IMR-90 (cell line): Measurements from ENCODE around the gene ALDH1A1. TPM values are rescaled to one million over a fixed set of nuclear protein-coding genes. Genes with fewer than 3 reads are reported as not detected.

ENCODE experiments used
- ATAC-seq: fragments of 200-7000 bp; cut with Tn5 transposase; 2 replicates; pipeline ENCODE4 v1.9.1; 2020; ENCODE audit warnings: low read depth, mild to moderate bottlenecking, moderate library complexity
- BruUV-seq: library from RNA; stranded (reverse); fragments of 400-500 nt; replicated peaks from 2 replicates; lab custom pipeline; 2021; lab: Mats Ljungman, UMichigan
- CTCF ChIA-PET: fragments of 300-600 bp; formaldehyde crosslinking; extraction: SDS; loops from one replicate; lab custom pipeline; 2021; ENCODE audit warnings: antibody characterized with exemption; lab: Yijun Ruan, JAX
- POLR2A ChIA-PET: fragments of 300-600 bp; sonication (Branson Sonifier 250); formaldehyde crosslinking; loops from one replicate; lab custom pipeline; 2022; ENCODE audit warnings: antibody characterized with exemption; ENCODE audit not compliant: unreplicated experiment; lab: Charles Lee
- DNase-seq: peaks from one replicate; pipeline ENCODE4 v3.0.0; 2013
- H2AFZ ChIP-seq: replicated peaks from 2 replicates; pipeline ENCODE3; 2013; ENCODE audit warnings: low read length, mild to moderate bottlenecking; ENCODE audit not compliant: poor library complexity
- H2AK5ac ChIP-seq: 2 replicates; pipeline ENCODE4 v1.6.1; 2013; ENCODE audit warnings: low read depth, low read length, inconsistent platforms
- H2AK9ac ChIP-seq: replicated peaks from 2 replicates; pipeline ENCODE3; 2013; ENCODE audit warnings: mild to moderate bottlenecking, low read depth, low read length, moderate library complexity; ENCODE audit not compliant: poor library complexity
- H2BK120ac ChIP-seq: 2 replicates; pipeline ENCODE4 v1.6.1; 2013; ENCODE audit warnings: low read depth, low read length, inconsistent platforms
- H2BK15ac ChIP-seq: 3 replicates; pipeline ENCODE4 v1.6.1; 2013; ENCODE audit warnings: low read depth, low read length, inconsistent platforms
- H2BK20ac ChIP-seq: 2 replicates; pipeline ENCODE4 v1.6.1; 2013; ENCODE audit warnings: low read depth, mild to moderate bottlenecking, inconsistent platforms, low read length, moderate library complexity
- H2BK5ac ChIP-seq: 2 replicates; pipeline ENCODE4 v1.6.1; 2013; ENCODE audit warnings: mild to moderate bottlenecking, low read depth, low read length, inconsistent platforms; ENCODE audit not compliant: poor library complexity, severe bottlenecking
- H3K14ac ChIP-seq: replicated peaks from 2 replicates; pipeline ENCODE4 v1.6.1; 2013; ENCODE audit warnings: low read depth, low read length, inconsistent platforms
- H3K18ac ChIP-seq: 2 replicates; pipeline ENCODE4 v1.6.1; 2013; ENCODE audit warnings: low read depth, low read length, control low read depth
- H3K23ac ChIP-seq: 2 replicates; pipeline ENCODE4 v1.6.1; 2013; ENCODE audit warnings: low read depth, low read length, inconsistent platforms
- H3K27ac ChIP-seq: 2 replicates; pipeline ENCODE4 v1.5.1; 2013; ENCODE audit warnings: mild to moderate bottlenecking, control low read depth, low read length; ENCODE audit not compliant: insufficient read depth
- H3K27me3 ChIP-seq: 2 replicates; pipeline ENCODE4 v1.6.1; 2013; ENCODE audit warnings: low read length; ENCODE audit not compliant: control insufficient read depth, insufficient read depth
- H3K36me3 ChIP-seq: 2 replicates; pipeline ENCODE4 v1.6.1; 2013; ENCODE audit warnings: low read length, mixed read lengths; ENCODE audit not compliant: control insufficient read depth, insufficient read depth
- H3K4ac ChIP-seq: 2 replicates; pipeline ENCODE4 v1.6.1; 2013; ENCODE audit warnings: low read depth, low read length, inconsistent platforms
- H3K4me1 ChIP-seq: 2 replicates; pipeline ENCODE4 v1.6.1; 2013; ENCODE audit warnings: low read length, mixed read lengths; ENCODE audit not compliant: control insufficient read depth, insufficient read depth
- H3K4me2 ChIP-seq: 2 replicates; pipeline ENCODE4 v1.6.1; 2013; ENCODE audit warnings: low read depth, mild to moderate bottlenecking, control low read depth, low read length, moderate library complexity
- H3K4me3 ChIP-seq: 2 replicates; pipeline ENCODE4 v1.5.1; 2013; ENCODE audit warnings: low read depth, mild to moderate bottlenecking, control low read depth, low read length, moderate library complexity; ENCODE audit not compliant: insufficient read depth
- H3K56ac ChIP-seq: 2 replicates; pipeline ENCODE4 v1.6.1; 2013; ENCODE audit warnings: low read length, inconsistent platforms; ENCODE audit not compliant: insufficient read depth; ENCODE audit errors: extremely low read depth
- H3K79me1 ChIP-seq, 2 experiments: 2 replicates each; pipeline ENCODE4 v1.6.1; 2013; ENCODE audit warnings: low read length in 2 of 2, inconsistent platforms in 1 of 2, low read depth in 1 of 2
- H3K9ac ChIP-seq: 2 replicates; pipeline ENCODE4 v1.6.1; 2013; ENCODE audit warnings: low read depth, low read length, control low read depth
- H3K9me1 ChIP-seq: 2 replicates; pipeline ENCODE4 v1.6.1; 2013; ENCODE audit warnings: low read length, inconsistent platforms; ENCODE audit not compliant: insufficient read depth
- H3K9me3 ChIP-seq: 2 replicates; pipeline ENCODE4 v1.6.1; 2013; ENCODE audit warnings: low read length; ENCODE audit not compliant: control insufficient read depth, insufficient read depth
- H4K20me1 ChIP-seq: 2 replicates; pipeline ENCODE4 v1.6.1; 2013; ENCODE audit warnings: low read length, inconsistent platforms; ENCODE audit not compliant: insufficient read depth
- H4K5ac ChIP-seq: 2 replicates; pipeline ENCODE4 v1.6.1; 2013; ENCODE audit warnings: mild to moderate bottlenecking, low read depth, low read length, control low read depth
- H4K8ac ChIP-seq, 2 experiments: 2 replicates each; pipeline ENCODE4 v1.6.1; 2013; ENCODE audit warnings: low read depth in 2 of 2, low read length in 2 of 2, control low read depth in 1 of 2, inconsistent platforms in 1 of 2
- H4K91ac ChIP-seq: 2 replicates; pipeline ENCODE4 v1.6.1; 2013; ENCODE audit warnings: low read depth, low read length, inconsistent platforms; ENCODE audit not compliant: insufficient read depth
- BHLHE40 ChIP-seq: fragments of 150-350 bp; IDR thresholded peaks from 2 replicates; pipeline ENCODE4 v1.6.1; 2016; ENCODE audit warnings: mild to moderate bottlenecking, low read depth, low read length
- CEBPB ChIP-seq: IDR thresholded peaks from 2 replicates; pipeline ENCODE4 v1.6.1; 2012; ENCODE audit warnings: low read depth, low read length, improper control_type of control experiment
- FOS ChIP-seq: fragments of 150-350 bp; IDR thresholded peaks from 2 replicates; pipeline ENCODE4 v1.6.1; 2016; ENCODE audit warnings: low read depth, low read length
- MAFK ChIP-seq: IDR thresholded peaks from 2 replicates; pipeline ENCODE4 v1.6.1; 2012; ENCODE audit warnings: low read depth, low read length, improper control_type of control experiment
- MAZ ChIP-seq: IDR thresholded peaks from 2 replicates; pipeline ENCODE4 v1.6.1; 2012; ENCODE audit warnings: low read depth, mild to moderate bottlenecking, low read length, improper control_type of control experiment, moderate library complexity, borderline replicate concordance
- MXI1 ChIP-seq: IDR thresholded peaks from 2 replicates; pipeline ENCODE4 v1.6.1; 2012; ENCODE audit warnings: low read depth, mild to moderate bottlenecking, low read length, moderate library complexity, borderline replicate concordance
- NFE2L2 ChIP-seq: fragments of 150-350 bp; IDR thresholded peaks from 2 replicates; pipeline ENCODE4 v1.6.1; 2016; ENCODE audit warnings: low read depth, mild to moderate bottlenecking, low read length
- POLR2A ChIP-seq: IDR thresholded peaks from 2 replicates; pipeline ENCODE4 v1.6.1; 2012; ENCODE audit warnings: mild to moderate bottlenecking, low read depth, low read length
- RFX5 ChIP-seq: IDR thresholded peaks from 2 replicates; pipeline ENCODE4 v1.8.0; 2012; ENCODE audit warnings: low read depth, mild to moderate bottlenecking, low read length, moderate library complexity
- SMC3 ChIP-seq: fragments of 150-350 bp; IDR thresholded peaks from 2 replicates; pipeline ENCODE4 v1.6.1; 2016; ENCODE audit warnings: low read depth, mild to moderate bottlenecking, antibody characterized with exemption, low read length, moderate library complexity
- WGBS, 2 experiments: methylation state at CpG; one replicate each; pipeline versions ENCODE4 v1.1.5 to v1.1.7; 2013; ENCODE audit warnings: missing lambda C conversion rate in 2 of 2; ENCODE audit not compliant: insufficient read length in 1 of 2; ENCODE audit errors: extremely low coverage in 2 of 2; 5-methylcytosine and 5-hydroxymethylcytosine counted together
- dilution Hi-C: fragments of 300-500 bp; cut with HindIII; formaldehyde crosslinking; loops from one replicate; pipeline ENCODE4 v1.14.3; 2018; ENCODE audit warnings: low sequenced_read_pairs; ENCODE audit not compliant: unreplicated experiment
- in situ Hi-C: fragments of 300-500 bp; cut with MboI; formaldehyde crosslinking; loops from 3 replicates; pipeline ENCODE4 v1.14.3; 2019; ENCODE audit warnings: low sequenced_read_pairs, inconsistent platforms, mixed read lengths
- intact Hi-C: fragments of 100-400 bp; cut with micrococcal nuclease; formaldehyde crosslinking; loops from 2 replicates; pipeline ENCODE4 v1.10.0; 2022
- polyA plus RNA-seq, 3 experiments: library from polyadenylated mRNA; depleted of rRNA; stranded (reverse); fragments of >200 nt; gene quantifications; 2 replicates each; pipeline ENCODE4 v1.2.3, GENCODE V29; 2012; ENCODE audit warnings: low replicate concordance in 1 of 3
- total RNA-seq: library from RNA; depleted of rRNA; stranded (reverse); fragments of >200 nt; gene quantifications from 2 replicates; pipeline ENCODE4 v1.2.3, GENCODE V29; 2012
- TF ChIP-seq, protein P1 (sequence below): fragments of 150-350 bp; IDR thresholded peaks from 2 replicates; pipeline ENCODE4 v1.6.1; 2016; ENCODE audit warnings: low read depth, mild to moderate bottlenecking, low read length, moderate library complexity, borderline replicate concordance
- TF ChIP-seq, protein P2 (sequence below): conservative IDR thresholded peaks from 2 replicates; pipeline ENCODE4 v1.5.1; 2012; ENCODE audit warnings: mild to moderate bottlenecking, low read depth, low read length, improper control_type of control experiment
- TF ChIP-seq, protein P3 (sequence below): fragments of 150-350 bp; IDR thresholded peaks from 2 replicates; pipeline ENCODE4 v1.6.1; 2017; ENCODE audit warnings: mild to moderate bottlenecking, antibody characterized with exemption, low read length, low read depth

Gene ALDH1A1
- total and polyA plus RNA-seq, 2 of the 4 experiments (the other 2 are of a cell fraction) = not detected

DNA sequence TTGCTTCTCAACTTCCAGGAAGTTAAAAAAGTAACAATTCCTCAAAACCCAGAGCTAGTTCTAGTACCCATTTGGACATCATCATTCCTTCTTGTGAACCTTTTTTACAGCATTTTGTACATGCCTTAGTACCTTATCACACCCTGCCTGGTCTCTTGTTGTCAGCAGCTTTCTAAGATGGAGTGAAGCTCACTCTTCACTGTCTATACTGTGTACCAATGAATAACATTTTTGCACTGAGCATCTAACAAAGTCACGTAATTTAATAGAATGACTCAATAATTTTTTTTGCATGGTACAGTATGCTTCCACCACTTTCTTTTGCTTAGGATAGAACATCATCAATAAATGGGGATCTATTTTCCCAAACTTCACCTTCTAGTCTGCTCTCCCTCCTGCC lies 29.8 kb downstream of the ALDH1A1 start:
- Histone ChIP-seq H3K27ac (no peak overlapping the region), H4K20me1 (no peaks in the 10 kb centered on the region), H2AK9ac (no peak overlapping the region), H2BK120ac (no peak overlapping the region), H3K4ac (no peak overlapping the region), H3K4me1 (no peaks in the 10 kb centered on the region), H2BK5ac (no peak overlapping the region), H3K9me3 (no peaks in the 10 kb centered on the region), H4K5ac (no peak overlapping the region), H3K27me3 (no peaks in the 10 kb centered on the region), H3K4me2 (no peak overlapping the region), H2AFZ (no peak overlapping the region), H2BK20ac (no peak overlapping the region), H2BK15ac (no peak overlapping the region), H3K36me3 (no peaks in the 10 kb centered on the region), H4K8ac (no peak overlapping the region), H3K79me1 (no peaks in the 10 kb centered on the region), H3K18ac (no peak overlapping the region), H4K91ac (no peak overlapping the region), H3K9me1 (no peaks in the 10 kb centered on the region), H3K9ac (no peak overlapping the region), H3K4me3 (no peak overlapping the region), H3K14ac (no peak overlapping the region), H3K23ac (no peak overlapping the region), H2AK5ac (no peak overlapping the region), H3K56ac (no peak overlapping the region)
- in situ Hi-C loops = no loop called here
- TF ChIP-seq POLR2A = no peak
- TF ChIP-seq NFE2L2 = no peak
- TF ChIP-seq, protein P1, sequence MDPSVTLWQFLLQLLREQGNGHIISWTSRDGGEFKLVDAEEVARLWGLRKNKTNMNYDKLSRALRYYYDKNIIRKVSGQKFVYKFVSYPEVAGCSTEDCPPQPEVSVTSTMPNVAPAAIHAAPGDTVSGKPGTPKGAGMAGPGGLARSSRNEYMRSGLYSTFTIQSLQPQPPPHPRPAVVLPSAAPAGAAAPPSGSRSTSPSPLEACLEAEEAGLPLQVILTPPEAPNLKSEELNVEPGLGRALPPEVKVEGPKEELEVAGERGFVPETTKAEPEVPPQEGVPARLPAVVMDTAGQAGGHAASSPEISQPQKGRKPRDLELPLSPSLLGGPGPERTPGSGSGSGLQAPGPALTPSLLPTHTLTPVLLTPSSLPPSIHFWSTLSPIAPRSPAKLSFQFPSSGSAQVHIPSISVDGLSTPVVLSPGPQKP = no peak
- TF ChIP-seq SMC3 = no peak
- no peak for TF ChIP-seq FOS
- TF ChIP-seq CEBPB = no peak
- TF ChIP-seq MAZ = no peak
- TF ChIP-seq MXI1 = no peak
- TF ChIP-seq, protein P2, sequence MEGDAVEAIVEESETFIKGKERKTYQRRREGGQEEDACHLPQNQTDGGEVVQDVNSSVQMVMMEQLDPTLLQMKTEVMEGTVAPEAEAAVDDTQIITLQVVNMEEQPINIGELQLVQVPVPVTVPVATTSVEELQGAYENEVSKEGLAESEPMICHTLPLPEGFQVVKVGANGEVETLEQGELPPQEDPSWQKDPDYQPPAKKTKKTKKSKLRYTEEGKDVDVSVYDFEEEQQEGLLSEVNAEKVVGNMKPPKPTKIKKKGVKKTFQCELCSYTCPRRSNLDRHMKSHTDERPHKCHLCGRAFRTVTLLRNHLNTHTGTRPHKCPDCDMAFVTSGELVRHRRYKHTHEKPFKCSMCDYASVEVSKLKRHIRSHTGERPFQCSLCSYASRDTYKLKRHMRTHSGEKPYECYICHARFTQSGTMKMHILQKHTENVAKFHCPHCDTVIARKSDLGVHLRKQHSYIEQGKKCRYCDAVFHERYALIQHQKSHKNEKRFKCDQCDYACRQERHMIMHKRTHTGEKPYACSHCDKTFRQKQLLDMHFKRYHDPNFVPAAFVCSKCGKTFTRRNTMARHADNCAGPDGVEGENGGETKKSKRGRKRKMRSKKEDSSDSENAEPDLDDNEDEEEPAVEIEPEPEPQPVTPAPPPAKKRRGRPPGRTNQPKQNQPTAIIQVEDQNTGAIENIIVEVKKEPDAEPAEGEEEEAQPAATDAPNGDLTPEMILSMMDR = no peak
- TF ChIP-seq MAFK = no peak
- TF ChIP-seq, protein P3, sequence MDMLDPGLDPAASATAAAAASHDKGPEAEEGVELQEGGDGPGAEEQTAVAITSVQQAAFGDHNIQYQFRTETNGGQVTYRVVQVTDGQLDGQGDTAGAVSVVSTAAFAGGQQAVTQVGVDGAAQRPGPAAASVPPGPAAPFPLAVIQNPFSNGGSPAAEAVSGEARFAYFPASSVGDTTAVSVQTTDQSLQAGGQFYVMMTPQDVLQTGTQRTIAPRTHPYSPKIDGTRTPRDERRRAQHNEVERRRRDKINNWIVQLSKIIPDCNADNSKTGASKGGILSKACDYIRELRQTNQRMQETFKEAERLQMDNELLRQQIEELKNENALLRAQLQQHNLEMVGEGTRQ = no peak
- no peak for TF ChIP-seq BHLHE40
- TF ChIP-seq RFX5 = no peak
- DNase-seq (no peak), ATAC-seq (no peak)
- intact Hi-C loops = loop anchor here (5.0 kb wide), 1 partner anchor 1569 kb away; no protein-coding TSS in a partner anchor
- dilution Hi-C loops = no loop called here
- CTCF ChIA-PET = no interaction called here
- BruUV-seq = no TSS peak
- POLR2A ChIA-PET = no interaction called here
- WGBS, 2 experiments = no CpG with 5 or more reads among the region's 1 CpG
